WTC11 (cell line): Measurements from ENCODE around the gene KCNJ1. TPM values are rescaled to one million over a fixed set of nuclear protein-coding genes. Genes with fewer than 3 reads are reported as not detected.

ENCODE experiments used
- ATAC-seq: fragments of 200-7000 bp; cut with Tn5 transposase; 2 replicates; pipeline ENCODE4 v1.10.0; 2021; ENCODE audit warnings: mild to moderate bottlenecking, moderate library complexity
- CTCF ChIA-PET: fragments of 300-600 bp; sonication (Branson Sonifier 250); formaldehyde crosslinking; loops from one replicate; lab custom pipeline; 2021; ENCODE audit warnings: antibody characterized with exemption; lab: Charles Lee
- POLR2A ChIA-PET: fragments of 350-600 bp; sonication (Branson Sonifier 250); formaldehyde crosslinking; loops from one replicate; lab custom pipeline; 2021; ENCODE audit warnings: antibody characterized with exemption; lab: Charles Lee
- DNase-seq: peaks from one replicate; pipeline ENCODE4 v3.0.0; 2021; ENCODE audit warnings: low spot score
- H3K27ac Mint-ChIP-seq: 2 replicates; pipeline ENCODE4 v1.8.0; 2021; ENCODE audit warnings: mixed read lengths
- H3K27me3 Mint-ChIP-seq: 2 replicates; pipeline ENCODE4 v1.8.0; 2021; ENCODE audit warnings: low read depth, mild to moderate bottlenecking, moderate library complexity, mixed read lengths
- H3K36me3 Mint-ChIP-seq: 2 replicates; pipeline ENCODE4 v1.8.0; 2021; ENCODE audit warnings: mixed read lengths
- H3K4me1 Mint-ChIP-seq: 2 replicates; pipeline ENCODE4 v1.8.0; 2022; ENCODE audit warnings: mixed read lengths
- H3K4me3 Mint-ChIP-seq: 2 replicates; pipeline ENCODE4 v1.8.0; 2021; ENCODE audit warnings: mild to moderate bottlenecking, moderate library complexity, mixed read lengths
- H3K9me3 Mint-ChIP-seq: 2 replicates; pipeline ENCODE4 v1.8.0; 2021; ENCODE audit warnings: mixed read lengths
- ATF1 ChIP-seq: sonication (generic); formaldehyde crosslinking; IDR thresholded peaks from 2 replicates; pipeline ENCODE4 v1.8.1; 2023; ENCODE audit warnings: mild to moderate bottlenecking, moderate library complexity, missing genetic modification reagents
- ATF3 ChIP-seq: sonication (generic); formaldehyde crosslinking; conservative IDR thresholded peaks from 2 replicates; pipeline ENCODE4 v1.8.1; 2022; ENCODE audit warnings: mild to moderate bottlenecking, missing genetic modification reagents
- CBFB ChIP-seq: sonication (generic); formaldehyde crosslinking; IDR thresholded peaks from 2 replicates; pipeline ENCODE4 v1.8.1; 2022; ENCODE audit warnings: mild to moderate bottlenecking, low read depth, missing genetic modification reagents
- CREM ChIP-seq: sonication (generic); formaldehyde crosslinking; IDR thresholded peaks from 2 replicates; pipeline ENCODE4 v1.8.1; 2022; ENCODE audit warnings: mild to moderate bottlenecking, missing genetic modification reagents, moderate library complexity
- ELF4 ChIP-seq: sonication (generic); formaldehyde crosslinking; IDR thresholded peaks from 2 replicates; pipeline ENCODE4 v1.8.1; 2022; ENCODE audit warnings: low read depth, mild to moderate bottlenecking, moderate library complexity, missing genetic modification reagents
- FOXJ3 ChIP-seq: sonication (generic); formaldehyde crosslinking; IDR thresholded peaks from 2 replicates; pipeline ENCODE4 v1.9.0; 2021; ENCODE audit warnings: missing genetic modification reagents, mild to moderate bottlenecking, borderline replicate concordance
- FOXP1 ChIP-seq: sonication (generic); formaldehyde crosslinking; IDR thresholded peaks from 2 replicates; pipeline ENCODE4 v1.8.0; 2022; ENCODE audit warnings: missing genetic modification reagents, mild to moderate bottlenecking, moderate library complexity, borderline replicate concordance
- IRF1 ChIP-seq: sonication (generic); formaldehyde crosslinking; IDR thresholded peaks from 2 replicates; pipeline ENCODE4 v1.8.0; 2023; ENCODE audit warnings: missing genetic modification reagents
- IRF2 ChIP-seq: sonication (generic); formaldehyde crosslinking; IDR thresholded peaks from 2 replicates; pipeline ENCODE4 v1.8.0; 2022; ENCODE audit warnings: low read depth, missing genetic modification reagents, borderline replicate concordance
- MLX ChIP-seq: sonication (generic); formaldehyde crosslinking; IDR thresholded peaks from 2 replicates; pipeline ENCODE4 v1.8.1; 2023; ENCODE audit warnings: mild to moderate bottlenecking, missing genetic modification reagents, moderate library complexity
- MXD4 ChIP-seq: fragments of 250-450 bp; sonication (Bioruptor Pico); IDR thresholded peaks from 2 replicates; pipeline ENCODE4 v1.8.0; 2021; ENCODE audit warnings: mild to moderate bottlenecking, moderate library complexity, borderline replicate concordance
- MYBL2 ChIP-seq: sonication (generic); formaldehyde crosslinking; IDR thresholded peaks from 2 replicates; pipeline ENCODE4 v1.8.1; 2023; ENCODE audit warnings: mild to moderate bottlenecking, moderate library complexity, missing genetic modification reagents
- NFYB ChIP-seq: sonication (generic); formaldehyde crosslinking; conservative IDR thresholded peaks from 2 replicates; pipeline ENCODE4 v1.8.0; 2022; ENCODE audit warnings: low read depth, missing genetic modification reagents
- NR1H2 ChIP-seq: sonication (generic); formaldehyde crosslinking; IDR thresholded peaks from 2 replicates; pipeline ENCODE4 v1.9.0; 2021; ENCODE audit warnings: mild to moderate bottlenecking, moderate library complexity, missing genetic modification reagents
- NR2C2 ChIP-seq: sonication (generic); formaldehyde crosslinking; IDR thresholded peaks from 2 replicates; pipeline ENCODE4 v1.8.0; 2022; ENCODE audit warnings: mild to moderate bottlenecking, missing genetic modification reagents
- ZNF121 ChIP-seq: sonication (generic); formaldehyde crosslinking; IDR thresholded peaks from 2 replicates; pipeline ENCODE4 v1.8.0; 2023; ENCODE audit warnings: missing genetic modification reagents
- ZNF232 ChIP-seq: sonication (generic); formaldehyde crosslinking; IDR thresholded peaks from 2 replicates; pipeline ENCODE4 v1.8.0; 2022; ENCODE audit warnings: mild to moderate bottlenecking, missing genetic modification reagents
- ZNF423 ChIP-seq: fragments of 250-450 bp; sonication (Bioruptor Pico); IDR thresholded peaks from 2 replicates; pipeline ENCODE4 v2.1.2; 2022; ENCODE audit warnings: mild to moderate bottlenecking, moderate library complexity
- ZNF671 ChIP-seq: fragments of 250-450 bp; sonication (Bioruptor Pico); IDR thresholded peaks from 2 replicates; pipeline ENCODE4 v1.8.0; 2021; ENCODE audit warnings: mild to moderate bottlenecking
- total RNA-seq: library from RNA; stranded (reverse); gene quantifications from 3 replicates; pipeline ENCODE4 v1.2.3, GENCODE V29; 2021
- TF ChIP-seq, protein P1 (sequence below): sonication (generic); formaldehyde crosslinking; IDR thresholded peaks from 2 replicates; pipeline ENCODE4 v1.8.0; 2023; ENCODE audit warnings: mild to moderate bottlenecking, missing genetic modification reagents
- TF ChIP-seq, protein P2 (sequence below): sonication (generic); formaldehyde crosslinking; IDR thresholded peaks from 2 replicates; pipeline ENCODE4 v1.8.1; 2022; ENCODE audit warnings: low read depth, mild to moderate bottlenecking, moderate library complexity, missing genetic modification reagents, borderline replicate concordance
- TF ChIP-seq, protein P3 (sequence below): fragments of 200-600 bp; IDR thresholded peaks from 2 replicates; pipeline ENCODE4 v1.8.0; 2022; ENCODE audit warnings: antibody characterized with exemption
- TF ChIP-seq, protein P4 (sequence below): sonication (generic); formaldehyde crosslinking; IDR thresholded peaks from 2 replicates; pipeline ENCODE4 v1.8.0; 2022; ENCODE audit warnings: mild to moderate bottlenecking, missing genetic modification reagents

Gene KCNJ1
- total RNA-seq, 1 experiment from 2014 or later, result 0.24 TPM

DNA sequence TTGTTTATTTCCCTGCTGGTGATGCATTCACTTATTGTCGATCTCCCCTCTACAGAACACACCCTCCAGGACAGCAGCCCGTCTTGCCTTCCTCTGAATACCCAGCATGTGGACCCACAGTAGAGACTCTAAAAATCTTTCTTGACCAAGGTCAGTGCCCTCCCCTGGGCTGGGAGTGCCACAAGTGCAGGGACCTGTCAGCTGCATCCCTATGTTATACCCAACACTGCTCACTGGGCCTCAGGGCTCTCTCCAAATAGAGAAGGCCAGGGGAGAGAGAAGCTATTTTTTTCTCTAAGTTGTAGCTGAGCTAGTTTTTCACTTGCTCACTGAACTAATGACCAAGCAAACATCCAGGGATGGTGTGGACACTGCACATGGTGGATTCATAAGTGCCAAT, 9.8 kb downstream of the KCNJ1 start (continued):
- TF ChIP-seq, protein P1, sequence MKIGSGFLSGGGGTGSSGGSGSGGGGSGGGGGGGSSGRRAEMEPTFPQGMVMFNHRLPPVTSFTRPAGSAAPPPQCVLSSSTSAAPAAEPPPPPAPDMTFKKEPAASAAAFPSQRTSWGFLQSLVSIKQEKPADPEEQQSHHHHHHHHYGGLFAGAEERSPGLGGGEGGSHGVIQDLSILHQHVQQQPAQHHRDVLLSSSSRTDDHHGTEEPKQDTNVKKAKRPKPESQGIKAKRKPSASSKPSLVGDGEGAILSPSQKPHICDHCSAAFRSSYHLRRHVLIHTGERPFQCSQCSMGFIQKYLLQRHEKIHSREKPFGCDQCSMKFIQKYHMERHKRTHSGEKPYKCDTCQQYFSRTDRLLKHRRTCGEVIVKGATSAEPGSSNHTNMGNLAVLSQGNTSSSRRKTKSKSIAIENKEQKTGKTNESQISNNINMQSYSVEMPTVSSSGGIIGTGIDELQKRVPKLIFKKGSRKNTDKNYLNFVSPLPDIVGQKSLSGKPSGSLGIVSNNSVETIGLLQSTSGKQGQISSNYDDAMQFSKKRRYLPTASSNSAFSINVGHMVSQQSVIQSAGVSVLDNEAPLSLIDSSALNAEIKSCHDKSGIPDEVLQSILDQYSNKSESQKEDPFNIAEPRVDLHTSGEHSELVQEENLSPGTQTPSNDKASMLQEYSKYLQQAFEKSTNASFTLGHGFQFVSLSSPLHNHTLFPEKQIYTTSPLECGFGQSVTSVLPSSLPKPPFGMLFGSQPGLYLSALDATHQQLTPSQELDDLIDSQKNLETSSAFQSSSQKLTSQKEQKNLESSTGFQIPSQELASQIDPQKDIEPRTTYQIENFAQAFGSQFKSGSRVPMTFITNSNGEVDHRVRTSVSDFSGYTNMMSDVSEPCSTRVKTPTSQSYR (CRISPR knock-in tag), result no peak
- TF ChIP-seq FOXP1 (CRISPR knock-in tag), result no peak
- no peak for TF ChIP-seq ATF1 (CRISPR knock-in tag)
- no peak for TF ChIP-seq CREM (CRISPR knock-in tag)
- no peak for TF ChIP-seq ZNF121
- TF ChIP-seq NR2C2 (CRISPR knock-in tag), result no peak
- TF ChIP-seq, protein P2, sequence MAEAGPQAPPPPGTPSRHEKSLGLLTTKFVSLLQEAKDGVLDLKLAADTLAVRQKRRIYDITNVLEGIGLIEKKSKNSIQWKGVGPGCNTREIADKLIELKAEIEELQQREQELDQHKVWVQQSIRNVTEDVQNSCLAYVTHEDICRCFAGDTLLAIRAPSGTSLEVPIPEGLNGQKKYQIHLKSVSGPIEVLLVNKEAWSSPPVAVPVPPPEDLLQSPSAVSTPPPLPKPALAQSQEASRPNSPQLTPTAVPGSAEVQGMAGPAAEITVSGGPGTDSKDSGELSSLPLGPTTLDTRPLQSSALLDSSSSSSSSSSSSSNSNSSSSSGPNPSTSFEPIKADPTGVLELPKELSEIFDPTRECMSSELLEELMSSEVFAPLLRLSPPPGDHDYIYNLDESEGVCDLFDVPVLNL (CRISPR knock-in tag), result no peak
- TF ChIP-seq CBFB (CRISPR knock-in tag), result no peak
- TF ChIP-seq NR1H2 (CRISPR knock-in tag), result no peak
- no peak for TF ChIP-seq MLX (CRISPR knock-in tag)

GRCh38 chr11:128856241-128856640, 10.9 kb downstream of the KCNJ1 start:
- TF ChIP-seq FOXJ3 (CRISPR knock-in tag), result no peak
- TF ChIP-seq IRF1 (CRISPR knock-in tag), result no peak
- TF ChIP-seq, protein P3, sequence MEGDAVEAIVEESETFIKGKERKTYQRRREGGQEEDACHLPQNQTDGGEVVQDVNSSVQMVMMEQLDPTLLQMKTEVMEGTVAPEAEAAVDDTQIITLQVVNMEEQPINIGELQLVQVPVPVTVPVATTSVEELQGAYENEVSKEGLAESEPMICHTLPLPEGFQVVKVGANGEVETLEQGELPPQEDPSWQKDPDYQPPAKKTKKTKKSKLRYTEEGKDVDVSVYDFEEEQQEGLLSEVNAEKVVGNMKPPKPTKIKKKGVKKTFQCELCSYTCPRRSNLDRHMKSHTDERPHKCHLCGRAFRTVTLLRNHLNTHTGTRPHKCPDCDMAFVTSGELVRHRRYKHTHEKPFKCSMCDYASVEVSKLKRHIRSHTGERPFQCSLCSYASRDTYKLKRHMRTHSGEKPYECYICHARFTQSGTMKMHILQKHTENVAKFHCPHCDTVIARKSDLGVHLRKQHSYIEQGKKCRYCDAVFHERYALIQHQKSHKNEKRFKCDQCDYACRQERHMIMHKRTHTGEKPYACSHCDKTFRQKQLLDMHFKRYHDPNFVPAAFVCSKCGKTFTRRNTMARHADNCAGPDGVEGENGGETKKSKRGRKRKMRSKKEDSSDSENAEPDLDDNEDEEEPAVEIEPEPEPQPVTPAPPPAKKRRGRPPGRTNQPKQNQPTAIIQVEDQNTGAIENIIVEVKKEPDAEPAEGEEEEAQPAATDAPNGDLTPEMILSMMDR, result no peak
- TF ChIP-seq, all 79 proteins: peak for 0
- POLR2A ChIA-PET, result no interaction called here
- no peak for ATAC-seq
- Mint-ChIP-seq H3K36me3 (no peaks in the 10 kb centered on the region), H3K27ac (no peak overlapping the region), H3K4me1 (peaks cover 8% of the 10 kb centered on the region), H3K9me3 (no peaks in the 10 kb centered on the region), H3K4me3 (no peak overlapping the region), H3K27me3 (peaks cover 19% of the 10 kb centered on the region)
- CTCF ChIA-PET, result interaction anchor here (1.0 to 4.2 kb wide), 4 partner anchors 8 to 100 kb away, joined by 3 to 16 read pairs (median 8); no protein-coding TSS in a partner anchor
- no peak for DNase-seq

GRCh38 chr11:128854841-128855240, 12.3 kb downstream of the KCNJ1 start:
- H3K27me3 Mint-ChIP-seq, result peaks cover 19% of the 10 kb centered on the region
- H3K4me1 Mint-ChIP-seq, result peaks cover 4% of the 10 kb centered on the region; the same call in 1 of the 2 replicates
- ChIA-PET POLR2A (no interaction called here), CTCF (interaction anchor here (1.0 to 4.2 kb wide), 4 partner anchors 24 to 223 kb away, joined by 3 to 16 read pairs (median 7); no protein-coding TSS in a partner anchor)
- no peaks in the 10 kb centered on the region for H3K9me3 Mint-ChIP-seq
- no peaks in the 10 kb centered on the region for H3K36me3 Mint-ChIP-seq
- DNase-seq (no peak), ATAC-seq (no peak)
- H3K27ac Mint-ChIP-seq, result no peak overlapping the region
- no peak overlapping the region for H3K4me3 Mint-ChIP-seq
- TF ChIP-seq ELF4 (CRISPR knock-in tag) (no peak), MYBL2 (CRISPR knock-in tag) (no peak), ATF3 (CRISPR knock-in tag) (no peak), ZNF671 (CRISPR knock-in tag) (no peak), ZNF232 (CRISPR knock-in tag) (no peak), IRF2 (no peak), MXD4 (no peak), ZNF423 (CRISPR knock-in tag) (no peak), NFYB (CRISPR knock-in tag) (no peak)
- TF ChIP-seq, protein P2 (CRISPR knock-in tag), result no peak
- TF ChIP-seq, protein P4, sequence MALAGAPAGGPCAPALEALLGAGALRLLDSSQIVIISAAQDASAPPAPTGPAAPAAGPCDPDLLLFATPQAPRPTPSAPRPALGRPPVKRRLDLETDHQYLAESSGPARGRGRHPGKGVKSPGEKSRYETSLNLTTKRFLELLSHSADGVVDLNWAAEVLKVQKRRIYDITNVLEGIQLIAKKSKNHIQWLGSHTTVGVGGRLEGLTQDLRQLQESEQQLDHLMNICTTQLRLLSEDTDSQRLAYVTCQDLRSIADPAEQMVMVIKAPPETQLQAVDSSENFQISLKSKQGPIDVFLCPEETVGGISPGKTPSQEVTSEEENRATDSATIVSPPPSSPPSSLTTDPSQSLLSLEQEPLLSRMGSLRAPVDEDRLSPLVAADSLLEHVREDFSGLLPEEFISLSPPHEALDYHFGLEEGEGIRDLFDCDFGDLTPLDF (CRISPR knock-in tag), result no peak
